H1 (cell line): ENCODE measurements around the gene RASGRF1. TPM values are rescaled to one million over a fixed set of nuclear protein-coding genes. Genes with fewer than 3 reads are reported as not detected.

Experiments used
- CTCF ChIA-PET: fragments of 300-600 bp; sonication (Branson Sonifier 250); formaldehyde crosslinking; loops from one replicate; lab custom pipeline; 2021; ENCODE audit not compliant: partially characterized antibody; lab: Charles Lee
- POLR2A ChIA-PET: fragments of 300-600 bp; sonication (Branson Sonifier 250); formaldehyde crosslinking; loops from one replicate; lab custom pipeline; 2021; ENCODE audit warnings: inconsistent platforms; ENCODE audit not compliant: partially characterized antibody; lab: Charles Lee
- DNase-seq, 2 experiments: peaks; one replicate each; pipeline versions ENCODE4 v3.0.0 to v3.0.0-alpha.2; 2010 to 2022; ENCODE audit warnings: low spot score in 2 of 2, low read depth in 1 of 2, mixed read lengths in 1 of 2
- FAIRE-seq: peaks from 2 replicates; lab custom pipeline; 2011; peaks lifted over from hg19 to GRCh38; lab: Jason Lieb, UNC
- H2AFZ ChIP-seq: 2 replicates; pipeline ENCODE4 v1.8.1; 2012; ENCODE audit warnings: low read length, inconsistent platforms
- H2AK5ac ChIP-seq: 2 replicates; pipeline ENCODE4 v1.6.1; 2013; ENCODE audit warnings: low read depth, low read length
- H2BK120ac ChIP-seq: replicated peaks from 2 replicates; pipeline ENCODE3; 2013; ENCODE audit warnings: low read depth, low read length, inconsistent platforms
- H2BK12ac ChIP-seq: 2 replicates; pipeline ENCODE4 v1.6.1; 2013; ENCODE audit warnings: low read depth, low read length
- H2BK15ac ChIP-seq: 2 replicates; pipeline ENCODE4 v1.6.1; 2013; ENCODE audit warnings: low read length
- H2BK20ac ChIP-seq: 2 replicates; pipeline ENCODE4 v1.6.1; 2013; ENCODE audit warnings: low read length
- H2BK5ac ChIP-seq: 2 replicates; pipeline ENCODE4 v1.6.1; 2013; ENCODE audit warnings: low read depth, low read length
- H3K14ac ChIP-seq: 2 replicates; pipeline ENCODE4 v1.6.1; 2013; ENCODE audit warnings: inconsistent platforms; ENCODE audit not compliant: insufficient read length
- H3K18ac ChIP-seq: 2 replicates; pipeline ENCODE4 v1.6.1; 2013; ENCODE audit warnings: low read length; ENCODE audit errors: extremely low read depth
- H3K23ac ChIP-seq: 2 replicates; pipeline ENCODE4 v1.6.1; 2013; ENCODE audit warnings: inconsistent platforms; ENCODE audit not compliant: insufficient read length
- H3K23me2 ChIP-seq: 2 replicates; pipeline ENCODE4 v1.6.1; 2013; ENCODE audit warnings: low read depth, low read length
- H3K27ac ChIP-seq: 2 replicates; pipeline ENCODE4 v1.6.1; 2011; ENCODE audit warnings: low read depth, low read length, inconsistent platforms
- H3K27me3 ChIP-seq, 4 experiments: replicated peaks in 1 of 4; 1 replicate in 1 of 4; 2 replicates in 3 of 4; pipeline versions ENCODE4 v1.6.1 to v1.8.1; 2011 to 2013; ENCODE audit warnings: low read length in 3 of 4, mild to moderate bottlenecking in 3 of 4, inconsistent platforms in 2 of 4, mixed read lengths in 2 of 4, moderate library complexity in 1 of 4; ENCODE audit not compliant: control insufficient read depth in 3 of 4, insufficient read depth in 3 of 4; ENCODE audit errors: extremely low read depth in 1 of 4
- H3K36me3 ChIP-seq, 4 experiments: 2 replicates each; pipeline versions ENCODE4 v1.6.1 to v1.8.1; 2011 to 2013; ENCODE audit warnings: mild to moderate bottlenecking in 4 of 4, low read length in 3 of 4, moderate library complexity in 2 of 4, control low read depth in 1 of 4, inconsistent platforms in 1 of 4; ENCODE audit not compliant: insufficient read depth in 4 of 4, control insufficient read depth in 2 of 4
- H3K4ac ChIP-seq: replicated peaks from 2 replicates; pipeline ENCODE3; 2013; ENCODE audit warnings: low read length, low read depth, mixed read lengths, inconsistent platforms; ENCODE audit not compliant: insufficient read length
- H3K4me1 ChIP-seq, 4 experiments: replicated peaks in 1 of 4; 1 replicate in 1 of 4; 2 replicates in 3 of 4; pipeline versions ENCODE4 v1.6.1 to v1.8.1; 2011 to 2013; ENCODE audit warnings: low read length in 3 of 4, inconsistent platforms in 2 of 4, mixed read lengths in 1 of 4; ENCODE audit not compliant: insufficient read depth in 4 of 4, control insufficient read depth in 3 of 4
- H3K4me2 ChIP-seq, 2 experiments: 2 replicates each; pipeline versions ENCODE4 v1.6.1 to v1.8.1; 2011 to 2013; ENCODE audit warnings: low read depth in 2 of 2, low read length in 2 of 2, control low read depth in 1 of 2, inconsistent platforms in 1 of 2, mild to moderate bottlenecking in 1 of 2; ENCODE audit not compliant: insufficient read depth in 1 of 2
- H3K4me3 ChIP-seq, 4 experiments: fragments of 200-600, 300-600 bp in 1 of 4; sonication (generic), shearing (Covaris generic), sonication (Bioruptor Twin) in 1 of 4; 2 replicates each; pipeline versions ENCODE4 v1.5.1 to v1.8.1; 2011 to 2016; ENCODE audit warnings: low read length in 4 of 4, low read depth in 3 of 4, control low read depth in 2 of 4, inconsistent platforms in 2 of 4, mild to moderate bottlenecking in 2 of 4, mixed read lengths in 1 of 4, moderate library complexity in 1 of 4; ENCODE audit not compliant: insufficient read depth in 2 of 4; ENCODE audit errors: extremely low read depth in 1 of 4
- H3K56ac ChIP-seq: replicated peaks from 2 replicates; pipeline ENCODE3; 2013; ENCODE audit warnings: low read depth, mild to moderate bottlenecking, mixed read lengths, low read length, inconsistent platforms; ENCODE audit not compliant: insufficient read length
- H3K79me1 ChIP-seq: 2 replicates; pipeline ENCODE4 v1.6.1; 2013; ENCODE audit warnings: low read depth, low read length, control low read depth
- H3K79me2 ChIP-seq, 2 experiments: 2 replicates each; pipeline versions ENCODE4 v1.6.1 to v1.8.1; 2012 to 2013; ENCODE audit warnings: low read length in 2 of 2, mild to moderate bottlenecking in 2 of 2, inconsistent platforms in 1 of 2; ENCODE audit not compliant: insufficient read depth in 2 of 2, control insufficient read depth in 1 of 2
- H3K9ac ChIP-seq, 4 experiments: replicated peaks in 1 of 4; 1 replicate in 1 of 4; 2 replicates in 3 of 4; pipeline versions ENCODE4 v1.6.1 to v1.8.1; 2011 to 2013; ENCODE audit warnings: low read depth in 3 of 4, low read length in 3 of 4, control low read depth in 2 of 4, mild to moderate bottlenecking in 2 of 4, moderate library complexity in 2 of 4, inconsistent platforms in 1 of 4; ENCODE audit errors: extremely low read depth in 1 of 4
- H3K9me3 ChIP-seq, 2 experiments: 2 replicates each; pipeline versions ENCODE4 v1.6.1 to v1.8.1; 2012 to 2013; ENCODE audit warnings: mild to moderate bottlenecking in 2 of 2, moderate library complexity in 2 of 2, control low read depth in 1 of 2, inconsistent platforms in 1 of 2, low read depth in 1 of 2, low read length in 1 of 2, mixed read lengths in 1 of 2; ENCODE audit not compliant: insufficient read depth in 2 of 2
- H4K20me1 ChIP-seq, 2 experiments: replicated peaks in 1 of 2; 2 replicates each; pipeline versions ENCODE3 to v1.8.1; 2011 to 2013; ENCODE audit warnings: inconsistent platforms in 2 of 2, low read length in 2 of 2, mild to moderate bottlenecking in 1 of 2; ENCODE audit not compliant: insufficient read depth in 2 of 2, control insufficient read depth in 1 of 2
- H4K5ac ChIP-seq: 2 replicates; pipeline ENCODE4 v1.6.1; 2013; ENCODE audit warnings: low read length, low read depth, mixed read lengths, inconsistent platforms; ENCODE audit not compliant: insufficient read length
- H4K8ac ChIP-seq: 2 replicates; pipeline ENCODE4 v1.8.0; 2013; ENCODE audit warnings: mild to moderate bottlenecking, moderate library complexity, low read length, inconsistent platforms; ENCODE audit not compliant: insufficient read depth; ENCODE audit errors: extremely low read depth
- H4K91ac ChIP-seq: replicated peaks from 2 replicates; pipeline ENCODE3; 2013; ENCODE audit warnings: low read length, mixed read lengths, inconsistent platforms; ENCODE audit not compliant: insufficient read length
- ASH2L ChIP-seq: fragments of 200-600, 300-600 bp; sonication (generic); IDR thresholded peaks from one replicate; pipeline ENCODE4 v1.7.1; 2017; ENCODE audit warnings: low read length
- BACH1 ChIP-seq: IDR thresholded peaks from 2 replicates; pipeline ENCODE4 v1.6.1; 2012; ENCODE audit warnings: low read length, improper control_type of control experiment
- BCL11A ChIP-seq, 2 experiments: IDR thresholded peaks; one replicate each; pipeline ENCODE4 v1.6.1; 2011; ENCODE audit warnings: low read depth in 2 of 2, low read length in 2 of 2, mild to moderate bottlenecking in 2 of 2
- BRCA1 ChIP-seq: IDR thresholded peaks from 2 replicates; pipeline ENCODE4 v1.6.1; 2012; ENCODE audit warnings: low read depth, low read length, improper control_type of control experiment
- NANOG ChIP-seq: IDR thresholded peaks from 2 replicates; pipeline ENCODE4 v1.6.1; 2011; ENCODE audit warnings: low read length, low read depth, mild to moderate bottlenecking, inconsistent platforms; ENCODE audit not compliant: insufficient read depth, poor library complexity, severe bottlenecking
- RBBP5 ChIP-seq: IDR thresholded peaks from 2 replicates; pipeline ENCODE4 v1.7.1; 2012; ENCODE audit warnings: low read depth, mild to moderate bottlenecking, inconsistent platforms, low read length, moderate library complexity, borderline replicate concordance
- RNF2 ChIP-seq: fragments of 200-900, 300-1000 bp; sonication (generic); IDR thresholded peaks from 2 replicates; pipeline ENCODE4 v1.7.1; 2016; ENCODE audit warnings: borderline replicate concordance, low read depth, mild to moderate bottlenecking, antibody characterized with exemption, low read length; ENCODE audit not compliant: poor library complexity, severe bottlenecking; ENCODE audit errors: missing control alignments
- TAF1 ChIP-seq: IDR thresholded peaks from 2 replicates; pipeline ENCODE4 v1.6.1; 2011; ENCODE audit warnings: mild to moderate bottlenecking, low read depth, low read length
- TAF7 ChIP-seq: optimal IDR thresholded peaks from 2 replicates; pipeline ENCODE3; 2011; ENCODE audit warnings: low read depth, mild to moderate bottlenecking, inconsistent platforms, low read length, moderate library complexity, borderline replicate concordance
- TEAD4 ChIP-seq: IDR thresholded peaks from 2 replicates; pipeline ENCODE4 v1.6.1; 2012; ENCODE audit warnings: low read depth, low read length, inconsistent platforms, mixed read lengths
- WGBS, 2 experiments: shearing (Covaris generic) in 1 of 2; methylation state at CpG; one replicate each; pipeline versions ENCODE4 v1.1.6 to v1.1.7; 2013 to 2015; ENCODE audit warnings: low lambda C conversion rate in 2 of 2, mixed read lengths in 2 of 2, inconsistent platforms in 1 of 2, low coverage in 1 of 2, missing lambda C conversion rate in 1 of 2; ENCODE audit not compliant: insufficient replicate concordance in 2 of 2, insufficient coverage in 1 of 2, insufficient read length in 1 of 2; ENCODE audit errors: extremely low coverage in 1 of 2, missing lambda C conversion rate in 1 of 2; 5-methylcytosine and 5-hydroxymethylcytosine counted together
- polyA plus RNA-seq, 7 experiments: library from polyadenylated mRNA; depleted of rRNA in 3 of 7; stranded (reverse) in 5 of 7; unstranded in 2 of 7; fragments of >200 nt in 5 of 7; fragments of 200-250 nt in 2 of 7; gene quantifications; 1 replicate in 5 of 7; 2 replicates in 1 of 7; 4 replicates in 1 of 7; pipeline versions ENCODE4 v1.2.1 to v1.2.3, GENCODE V29; 2011 to 2013; ENCODE audit warnings: missing spikeins in 2 of 7, mixed read lengths in 2 of 7
- total RNA-seq: library from RNA; stranded (reverse); fragmentation: NEBNext Ultra II Directional; extraction: Animal tissue kit (Norgen Biotek cat#: 25700); gene quantifications from 2 replicates; pipeline ENCODE4 v1.2.1, GENCODE V29; 2021
- TF ChIP-seq, protein P1 (sequence below), 3 experiments: IDR thresholded peaks; 1 replicate in 2 of 3; 2 replicates in 1 of 3; pipeline versions ENCODE4 v1.5.1 to v1.6.1; 2011; ENCODE audit warnings: low read length in 3 of 3, mild to moderate bottlenecking in 3 of 3, inconsistent platforms in 2 of 3, low read depth in 1 of 3, moderate library complexity in 1 of 3; ENCODE audit not compliant: insufficient read depth in 1 of 3; ENCODE audit errors: control extremely low read depth in 1 of 3

Gene RASGRF1
- total and polyA plus RNA-seq, 2 of the 8 experiments (the other 6 are each of a cell fraction or from before 2014, with no cell fraction given), result 0.42 to 0.67 TPM

- H2BK12ac ChIP-seq, result no peak overlapping the region
- H4K20me1 ChIP-seq, result no peaks in the 10 kb centered on the region
- no peak overlapping the region for H4K8ac ChIP-seq
- H2AK5ac ChIP-seq, result no peak overlapping the region
- no peak overlapping the region for H2AFZ ChIP-seq
- no peak for TF ChIP-seq RBBP5
- TF ChIP-seq BCL11A (IDR thresholded peaks at IDR 0.05; ENCODE audit: low read depth in 2 of 2, low read length in 2 of 2), result no peak
- TF ChIP-seq RNF2, result no peak
- TF ChIP-seq, protein P1, sequence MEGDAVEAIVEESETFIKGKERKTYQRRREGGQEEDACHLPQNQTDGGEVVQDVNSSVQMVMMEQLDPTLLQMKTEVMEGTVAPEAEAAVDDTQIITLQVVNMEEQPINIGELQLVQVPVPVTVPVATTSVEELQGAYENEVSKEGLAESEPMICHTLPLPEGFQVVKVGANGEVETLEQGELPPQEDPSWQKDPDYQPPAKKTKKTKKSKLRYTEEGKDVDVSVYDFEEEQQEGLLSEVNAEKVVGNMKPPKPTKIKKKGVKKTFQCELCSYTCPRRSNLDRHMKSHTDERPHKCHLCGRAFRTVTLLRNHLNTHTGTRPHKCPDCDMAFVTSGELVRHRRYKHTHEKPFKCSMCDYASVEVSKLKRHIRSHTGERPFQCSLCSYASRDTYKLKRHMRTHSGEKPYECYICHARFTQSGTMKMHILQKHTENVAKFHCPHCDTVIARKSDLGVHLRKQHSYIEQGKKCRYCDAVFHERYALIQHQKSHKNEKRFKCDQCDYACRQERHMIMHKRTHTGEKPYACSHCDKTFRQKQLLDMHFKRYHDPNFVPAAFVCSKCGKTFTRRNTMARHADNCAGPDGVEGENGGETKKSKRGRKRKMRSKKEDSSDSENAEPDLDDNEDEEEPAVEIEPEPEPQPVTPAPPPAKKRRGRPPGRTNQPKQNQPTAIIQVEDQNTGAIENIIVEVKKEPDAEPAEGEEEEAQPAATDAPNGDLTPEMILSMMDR (IDR thresholded peaks at IDR 0.05; ENCODE audit: control extremely low read depth in 1 of 3, insufficient read depth in 1 of 3, low read depth in 1 of 3, low read length in 3 of 3), result no peak
- TF ChIP-seq TAF1, result no peak
- TF ChIP-seq TEAD4, result no peak
- no peak for TF ChIP-seq BACH1
- no peak for TF ChIP-seq TAF7
- TF ChIP-seq ASH2L, result no peak
- TF ChIP-seq BRCA1, result no peak
- TF ChIP-seq NANOG, result no peak
- H3K27me3 ChIP-seq, result no peaks in the 10 kb centered on the region
- no peak overlapping the region for H2BK5ac ChIP-seq
- no peak overlapping the region for H2BK120ac ChIP-seq
- WGBS, 2 experiments, result 60% methylated on average over 3 of the region's 3 CpGs; no CpG with 5 or more reads in 1 of the 2 experiments
- no peak overlapping the region for H4K91ac ChIP-seq
- H3K23ac ChIP-seq, result no peak overlapping the region
- H3K9ac ChIP-seq, result no peak overlapping the region
- no peak overlapping the region for H2BK15ac ChIP-seq
- no peak overlapping the region for H2BK20ac ChIP-seq
- H3K14ac ChIP-seq, result no peak overlapping the region
- H3K79me2 ChIP-seq, result no peaks in the 10 kb centered on the region
- H3K9me3 ChIP-seq, result no peaks in the 10 kb centered on the region
- H3K4me3 ChIP-seq, result no peak overlapping the region
- no peak overlapping the region for H3K27ac ChIP-seq
- H3K4me1 ChIP-seq, result no peaks in the 10 kb centered on the region
- no peak overlapping the region for H4K5ac ChIP-seq
- CTCF ChIA-PET, result interaction anchor here (0.7 to 3.2 kb wide), 3 partner anchors 25 to 60 kb away, joined by 3 to 12 read pairs (median 4); no protein-coding TSS in a partner anchor
- no peaks in the 10 kb centered on the region for H3K79me1 ChIP-seq
- no peak overlapping the region for H3K56ac ChIP-seq
- no peak overlapping the region for H3K18ac ChIP-seq
- DNase-seq (no peak), FAIRE-seq (no peak)
- H3K36me3 ChIP-seq, result no peaks in the 10 kb centered on the region
- no peak overlapping the region for H3K4me2 ChIP-seq
- H3K23me2 ChIP-seq, result no peaks in the 10 kb centered on the region
- H3K4ac ChIP-seq, result no peak overlapping the region
- POLR2A ChIA-PET, result no interaction called here
These were observed 33.8 kb upstream of the RASGRF1 start for GRCh38 chr15:79124388-79124787.
